ENCODE data around the gene WWC2.
"Not testable (repeated sequence)": the region's sequence is repeated elsewhere in the genome, so short reads cannot be mapped to it uniquely, and the experiment has no call there.

The WWC2 gene

GRCh38 chr4:183299464-183299863 is 200.4 kb downstream of the WWC2 start:
- no peak for DNase-seq (ENCODE audit: low read depth in 2 of 2)

GRCh38 chr4:183300070-183300469 is 201.0 kb downstream of the WWC2 start:
- DNase-seq (ENCODE audit: low read depth in 2 of 2) = no peak

GRCh38 chr4:183300655-183301054 is 201.6 kb downstream of the WWC2 start:
- DNase-seq (ENCODE audit: low read depth in 2 of 2) = no peak

- no peak for DNase-seq (ENCODE audit: low read depth in 2 of 2)
Observed at GRCh38 chr4:183303301-183303700, 204.2 kb downstream of the WWC2 start.

GRCh38 chr4:183304067-183304466 is 205.0 kb downstream of the WWC2 start:
- DNase-seq (ENCODE audit: low read depth in 2 of 2) = no peak

GRCh38 chr4:183304538-183304937 is 205.5 kb downstream of the WWC2 start:
- no peak for DNase-seq (ENCODE audit: low read depth in 2 of 2)

GRCh38 chr4:183306811-183307210 is 207.8 kb downstream of the WWC2 start:
- no peak for DNase-seq (ENCODE audit: low read depth in 2 of 2)

GRCh38 chr4:183312841-183313240 is 213.8 kb downstream of the WWC2 start:
- DNase-seq (ENCODE audit: low read depth in 2 of 2) = no peak

- no peak for DNase-seq (ENCODE audit: low read depth in 2 of 2)
Observed at GRCh38 chr4:183314336-183314735, 215.3 kb downstream of the WWC2 start.

GRCh38 chr4:183314806-183315205 is 215.7 kb downstream of the WWC2 start:
- DNase-seq (ENCODE audit: low read depth in 2 of 2) = no peak

GRCh38 chr4:183318656-183319055 is 219.6 kb downstream of the WWC2 start:
- DNase-seq (ENCODE audit: low read depth in 2 of 2) = no peak

GRCh38 chr4:183320211-183321059 is 221.4 kb downstream of the WWC2 start, which contains the start of gene CLDN22:
Gene CLDN22, minus strand, starts transcription at chr4:183320276. Its CDS starts 58 bp downstream, at chr4:183320218.
- DNase-seq (ENCODE audit: low read depth in 2 of 2) = no peak

GRCh38 chr4:183321079-183321478 is 222.0 kb downstream of the WWC2 start:
- DNase-seq (ENCODE audit: low read depth in 2 of 2) = no peak

GRCh38 chr4:183321516-183321915 is 222.5 kb downstream of the WWC2 start:
- DNase-seq (ENCODE audit: low read depth in 2 of 2) = no peak

- DNase-seq (ENCODE audit: low read depth in 2 of 2) = no peak
Observed at GRCh38 chr4:183322326-183322725, 223.3 kb downstream of the WWC2 start, which contains the start of gene CLDN24. Gene CLDN24, minus strand, starts transcription at chr4:183322426. Its CDS starts 0 bp downstream, at chr4:183322426.

GRCh38 chr4:183323295-183323694 is 224.2 kb downstream of the WWC2 start:
- DNase-seq (ENCODE audit: low read depth in 2 of 2) = no peak

GRCh38 chr4:183324056-183324455 is 225.0 kb downstream of the WWC2 start:
- DNase-seq (ENCODE audit: low read depth in 2 of 2) = not testable (repeated sequence)

GRCh38 chr4:183324619-183325018 is 225.6 kb downstream of the WWC2 start:
- no peak for DNase-seq (ENCODE audit: low read depth in 2 of 2)

GRCh38 chr4:183326387-183326786 is 227.3 kb downstream of the WWC2 start:
- not testable (repeated sequence) for DNase-seq (ENCODE audit: low read depth in 2 of 2)

GRCh38 chr4:183326853-183327252 is 227.8 kb downstream of the WWC2 start:
- no peak for DNase-seq (ENCODE audit: low read depth in 2 of 2)

GRCh38 chr4:183327827-183328226 is 228.8 kb downstream of the WWC2 start:
- no peak for DNase-seq (ENCODE audit: low read depth in 2 of 2)

- no peak for DNase-seq (ENCODE audit: low read depth in 2 of 2)
Observed at GRCh38 chr4:183328832-183329231, 229.8 kb downstream of the WWC2 start.

GRCh38 chr4:183329244-183329643 is 230.2 kb downstream of the WWC2 start:
- DNase-seq (ENCODE audit: low read depth in 2 of 2) = no peak
